HG03442 (cell line): Measurements from ENCODE around the gene EIF4E2.
"Not testable (repeated sequence)": the region's sequence is repeated elsewhere in the genome, so short reads cannot be mapped to it uniquely, and the experiment has no call there.

Experiments used
- ATAC-seq: cut with Tn5 transposase; IDR thresholded peaks from one replicate; pipeline ENCODE4 v1.9.1; 2021; ENCODE audit warnings: mild to moderate bottlenecking, moderate library complexity; ENCODE audit not compliant: unreplicated experiment

Gene EIF4E2

GRCh38 chr2:232521959-232522622 is 28.4 kb upstream of the EIF4E2 start:
- no peak for ATAC-seq

GRCh38 chr2:232522623-232523401 is 27.7 kb upstream of the EIF4E2 start:
- ATAC-seq: no peak

GRCh38 chr2:232523402-232523681 is 27.1 kb upstream of the EIF4E2 start:
- no peak for ATAC-seq

GRCh38 chr2:232523682-232524597 is 26.5 kb upstream of the EIF4E2 start:
- no peak for ATAC-seq

- no peak for ATAC-seq
These were observed 25.7 kb upstream of the EIF4E2 start for GRCh38 chr2:232524771-232525170.

GRCh38 chr2:232525199-232525598 is 25.3 kb upstream of the EIF4E2 start:
- ATAC-seq: no peak

GRCh38 chr2:232525791-232526371 is 24.6 kb upstream of the EIF4E2 start, which contains the start of gene CHRND:
CHRND (plus strand) TSS chr2:232526160; CDS start chr2:232526216, 56 bp downstream.
- ATAC-seq: no peak

GRCh38 chr2:232526372-232526941 is 24.0 kb upstream of the EIF4E2 start:
- no peak for ATAC-seq

- no peak for ATAC-seq
These were observed 22.5 kb upstream of the EIF4E2 start for GRCh38 chr2:232527905-232528470.

GRCh38 chr2:232528746-232529460 is 21.6 kb upstream of the EIF4E2 start:
- no peak for ATAC-seq

- no peak for ATAC-seq
These were observed 20.5 kb upstream of the EIF4E2 start for GRCh38 chr2:232529806-232530547.

GRCh38 chr2:232530626-232531260 is 19.7 kb upstream of the EIF4E2 start:
- no peak for ATAC-seq

GRCh38 chr2:232532419-232532818 is 18.1 kb upstream of the EIF4E2 start:
- ATAC-seq: no peak

GRCh38 chr2:232532821-232533220 is 17.7 kb upstream of the EIF4E2 start:
- not testable (repeated sequence) for ATAC-seq

- ATAC-seq: no peak
These were observed 16.4 kb upstream of the EIF4E2 start for GRCh38 chr2:232533944-232534710.

- ATAC-seq: no peak
These were observed 15.4 kb upstream of the EIF4E2 start for GRCh38 chr2:232534940-232535651.
